Erythroblast (primary cell): Measurements from ENCODE around the gene NOL3.

Experiments used
- GATA1 ChIP-seq: IDR thresholded peaks from 2 replicates; pipeline ENCODE4 v1.6.1; 2011; ENCODE audit warnings: low read depth, mild to moderate bottlenecking, control low read depth, low read length, moderate library complexity
- POLR2A ChIP-seq: IDR thresholded peaks from 2 replicates; pipeline ENCODE4 v1.6.1; 2011; ENCODE audit warnings: mild to moderate bottlenecking, low read length

GRCh38 chr16:67144943-67145342, 25.4 kb upstream of the NOL3 start:
- TF ChIP-seq POLR2A (no peak), GATA1 (no peak)
